Activated naive CD8-positive, alpha-beta T cell (primary cell): Measurements from ENCODE around the gene PDZK1.
"Not testable (repeated sequence)": the region's sequence is repeated elsewhere in the genome, so short reads cannot be mapped to it uniquely, and the experiment has no call there.

Experiments used
- H3K27ac Mint-ChIP-seq: one replicate; pipeline ENCODE4 v1.8.0; 2021; ENCODE audit warnings: mixed read lengths
- H3K27me3 Mint-ChIP-seq: one replicate; pipeline ENCODE4 v1.8.0; 2021; ENCODE audit warnings: mixed read lengths
- H3K36me3 Mint-ChIP-seq: one replicate; pipeline ENCODE4 v1.8.0; 2021; ENCODE audit warnings: mixed read lengths
- H3K4me1 Mint-ChIP-seq: one replicate; pipeline ENCODE4 v1.8.0; 2021; ENCODE audit warnings: low read depth, mixed read lengths
- H3K4me3 Mint-ChIP-seq: one replicate; pipeline ENCODE4 v1.8.0; 2021; ENCODE audit warnings: mild to moderate bottlenecking, mixed read lengths
- H3K9me3 Mint-ChIP-seq: one replicate; pipeline ENCODE4 v1.8.0; 2021; ENCODE audit warnings: low read depth, mixed read lengths

The PDZK1 gene

DNA sequence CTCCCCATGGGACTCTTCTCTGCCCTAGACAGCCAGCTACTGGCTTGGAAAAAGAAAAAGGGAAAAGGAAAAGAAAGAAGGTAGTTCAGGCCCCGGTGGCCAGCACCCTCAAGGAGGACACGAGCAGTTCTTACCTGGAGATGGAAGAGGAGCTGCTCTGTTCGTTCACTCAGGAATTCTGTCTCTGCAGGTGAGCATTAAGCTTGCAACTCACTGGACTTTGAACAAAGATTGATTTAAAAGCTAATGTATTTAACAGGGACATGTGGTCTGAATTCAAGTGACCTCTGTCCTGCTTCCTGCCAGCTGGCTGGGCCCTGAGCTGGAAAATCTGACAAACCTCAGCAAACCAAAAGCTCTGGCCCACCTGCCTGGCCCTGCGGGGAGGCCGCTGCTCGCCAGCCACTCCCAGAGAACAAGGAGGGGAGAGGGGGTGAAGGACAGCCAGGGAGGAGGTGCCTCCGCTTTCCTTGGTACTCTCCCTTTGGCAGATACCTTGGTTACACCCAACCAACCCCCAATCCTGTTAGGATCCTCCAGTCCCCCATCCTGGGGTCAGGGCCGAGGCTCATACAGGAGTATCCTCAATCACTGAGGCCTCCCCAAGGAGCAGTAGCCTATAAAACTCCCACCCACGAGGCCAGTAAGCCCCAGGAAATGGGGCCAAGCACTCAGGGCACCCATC is at the start of gene PDZK1:
Gene PDZK1, minus strand, starts transcription at position 186 of the 685 bp plus-strand sequence. CDS start 19,347 bp downstream, outside the sequence.
- no peaks in the 10 kb centered on the region for H3K36me3 Mint-ChIP-seq
- peak within 1 kb of the TSS; percentile 13 for H3K27ac Mint-ChIP-seq
- no peak within 1 kb of the TSS for H3K4me3 Mint-ChIP-seq
- no peaks in the 10 kb centered on the region for H3K4me1 Mint-ChIP-seq
- H3K27me3 Mint-ChIP-seq, result no peaks in the 10 kb centered on the region
- no peaks in the 10 kb centered on the region for H3K9me3 Mint-ChIP-seq

DNA sequence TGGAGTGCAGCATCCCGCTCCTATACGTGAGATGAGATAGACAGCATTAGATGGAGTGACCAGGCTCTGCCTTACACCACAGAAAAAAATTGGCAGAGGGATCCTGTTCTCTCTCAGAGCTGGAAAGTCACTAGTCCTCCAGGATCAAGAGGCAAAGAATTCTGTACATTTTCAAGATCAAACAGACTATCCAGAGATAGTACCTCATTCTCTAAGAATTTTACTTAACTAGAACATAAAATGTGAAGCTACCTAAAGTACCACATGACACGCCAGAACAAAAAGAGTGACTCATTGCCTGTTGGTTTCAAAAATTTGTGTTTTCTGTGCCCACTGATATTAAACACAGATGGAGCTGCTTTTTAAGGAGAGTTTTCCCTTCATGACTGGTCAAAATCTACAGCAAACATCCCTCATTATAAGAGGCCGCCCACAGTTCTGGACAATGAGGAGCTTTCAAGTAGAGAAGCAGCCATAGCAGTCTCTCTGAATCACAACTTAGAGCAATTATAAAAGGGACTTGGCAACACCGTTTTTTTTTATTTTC is 44.4 kb upstream of the PDZK1 start:
- H3K27ac Mint-ChIP-seq, result no peak overlapping the region
- peaks cover 10% of the 10 kb centered on the region for H3K36me3 Mint-ChIP-seq
- H3K4me3 Mint-ChIP-seq, result no peak overlapping the region
- H3K9me3 Mint-ChIP-seq, result no peaks in the 10 kb centered on the region
- H3K4me1 Mint-ChIP-seq, result peaks cover 3% of the 10 kb centered on the region
- no peaks in the 10 kb centered on the region for H3K27me3 Mint-ChIP-seq

DNA sequence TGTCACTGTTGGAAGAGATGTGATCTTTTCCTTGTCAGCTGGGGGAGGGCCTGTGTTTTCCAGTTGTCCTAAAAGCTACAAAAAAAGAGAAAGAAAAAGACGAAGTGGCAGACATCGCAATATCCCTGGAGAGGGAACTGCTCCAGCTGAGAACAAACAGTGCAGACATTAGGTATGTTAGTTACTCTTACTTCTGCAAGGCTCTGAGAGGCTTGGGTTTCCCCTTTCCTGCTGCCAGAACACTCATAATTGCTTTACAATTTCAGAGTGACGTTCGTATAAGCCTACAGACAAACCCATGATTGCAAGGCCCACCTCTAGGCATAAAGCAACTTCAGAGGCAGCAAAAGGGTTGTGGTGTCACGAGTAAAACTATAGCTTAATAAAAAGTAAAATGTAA is 43.3 kb upstream of the PDZK1 start:
- Mint-ChIP-seq H3K9me3 (no peaks in the 10 kb centered on the region), H3K36me3 (peaks cover 10% of the 10 kb centered on the region), H3K27me3 (no peaks in the 10 kb centered on the region), H3K27ac (no peak overlapping the region), H3K4me1 (peaks cover 3% of the 10 kb centered on the region), H3K4me3 (no peak overlapping the region)

DNA sequence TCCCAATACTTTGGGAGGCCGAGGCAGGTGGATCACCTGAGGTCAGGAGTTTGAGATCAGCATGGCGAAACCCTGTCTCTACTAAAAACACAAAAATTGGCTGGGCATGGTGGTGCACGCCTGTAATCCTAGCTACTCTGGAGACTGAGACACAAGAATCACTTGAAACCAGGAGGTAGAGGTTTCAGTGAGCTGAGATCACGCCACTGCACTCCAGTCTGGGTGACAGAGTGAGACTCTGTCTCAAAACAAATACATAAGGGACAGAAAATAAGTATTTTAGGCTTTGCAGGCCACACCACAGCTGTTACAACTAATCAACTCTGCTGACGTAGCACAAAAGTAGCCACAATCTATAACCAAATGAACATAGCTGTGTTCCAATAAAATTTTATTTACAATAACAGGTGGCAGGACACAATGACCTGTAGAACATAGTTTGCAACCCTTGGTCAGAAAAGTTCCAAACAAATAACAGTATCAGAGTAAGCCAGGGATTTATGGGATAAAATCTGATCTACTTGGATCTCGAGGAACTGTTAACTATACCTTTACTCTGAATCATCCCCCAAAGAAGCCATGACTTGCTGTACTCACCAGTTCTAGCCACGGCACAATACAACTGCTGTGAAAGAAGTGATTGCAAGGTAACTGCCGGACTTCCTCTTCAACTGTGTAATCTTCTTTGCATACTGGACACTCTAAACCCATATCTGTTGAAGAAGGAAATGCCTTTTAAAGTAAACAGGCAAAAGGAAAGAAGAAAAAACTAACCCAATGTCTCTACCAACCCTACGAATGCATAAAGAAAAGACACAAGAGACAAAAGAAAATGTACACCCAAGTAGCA is 40.5 kb upstream of the PDZK1 start:
- Mint-ChIP-seq H3K36me3 (peaks cover 19% of the 10 kb centered on the region), H3K4me3 (no peak overlapping the region), H3K9me3 (no peaks in the 10 kb centered on the region), H3K27ac (no peak overlapping the region), H3K4me1 (no peaks in the 10 kb centered on the region), H3K27me3 (no peaks in the 10 kb centered on the region)

DNA sequence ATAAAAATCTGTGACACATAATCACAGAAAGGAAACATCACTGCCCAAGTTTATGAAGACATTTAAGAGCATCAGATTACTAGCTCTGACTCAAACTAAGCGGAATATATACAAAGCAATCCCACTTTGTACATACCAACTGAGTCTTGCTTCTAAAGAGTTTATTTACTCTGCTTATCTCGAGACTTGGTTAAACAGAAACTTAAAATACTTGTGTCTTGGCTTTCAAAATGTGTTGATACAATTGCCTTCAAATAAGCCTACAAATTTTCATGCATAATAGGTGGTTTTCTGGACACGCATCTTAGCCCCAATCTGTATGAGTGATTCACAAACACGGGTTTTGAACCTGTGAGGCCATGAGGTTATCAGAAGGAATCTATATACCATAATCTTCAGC is 33.1 kb upstream of the PDZK1 start:
- Mint-ChIP-seq H3K27me3 (no peaks in the 10 kb centered on the region), H3K9me3 (no peaks in the 10 kb centered on the region), H3K4me1 (no peaks in the 10 kb centered on the region), H3K36me3 (peaks cover 15% of the 10 kb centered on the region), H3K4me3 (no peak overlapping the region), H3K27ac (no peak overlapping the region)

DNA sequence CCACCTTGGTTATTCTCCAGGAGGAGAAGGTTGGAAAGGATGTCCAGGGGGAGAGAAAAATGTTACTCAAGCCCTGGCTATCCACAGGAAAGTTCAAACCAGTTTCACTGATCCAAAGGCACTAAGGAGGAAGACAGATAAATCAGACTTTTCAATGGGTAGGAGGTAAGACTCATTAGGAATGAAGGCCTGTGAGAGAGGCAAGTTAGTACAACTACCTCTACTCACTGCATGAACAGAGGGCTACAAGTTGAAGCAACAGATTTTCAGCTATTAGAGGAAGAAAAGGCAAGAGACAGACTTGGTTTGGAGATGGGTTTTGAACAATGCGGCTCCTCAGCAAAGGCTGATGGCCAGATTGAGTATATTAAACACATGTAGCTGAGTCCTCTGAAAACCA is 29.0 kb upstream of the PDZK1 start:
- Mint-ChIP-seq H3K9me3 (no peaks in the 10 kb centered on the region), H3K4me1 (no peaks in the 10 kb centered on the region), H3K27me3 (no peaks in the 10 kb centered on the region)

DNA sequence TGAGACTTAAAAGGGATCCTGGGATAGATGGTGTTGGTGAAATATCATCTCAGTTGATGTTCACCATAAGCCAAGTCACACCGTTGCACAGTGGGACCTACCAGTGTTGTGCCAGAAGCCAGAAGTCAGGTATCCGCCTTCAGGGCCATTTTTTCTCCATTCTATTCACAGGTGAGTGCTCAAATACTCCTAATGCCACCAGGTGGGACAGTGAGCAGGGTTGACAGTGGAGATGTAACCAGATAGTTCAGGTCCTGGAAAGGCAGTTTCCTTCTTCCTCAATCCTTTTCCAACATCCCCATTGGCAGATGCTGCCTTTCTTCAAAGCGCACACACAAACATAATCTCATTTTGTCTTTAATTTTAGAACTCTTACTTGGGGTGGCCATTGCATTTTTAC is 23.7 kb upstream of the PDZK1 start:
- H3K27ac Mint-ChIP-seq, result no peak overlapping the region
- H3K36me3 Mint-ChIP-seq, result peaks cover 2% of the 10 kb centered on the region
- no peak overlapping the region for H3K4me3 Mint-ChIP-seq

More for the DNA sequence above, 29.0 kb upstream of the PDZK1 start:
- Mint-ChIP-seq H3K36me3 (peaks cover 2% of the 10 kb centered on the region), H3K4me3 (no peak overlapping the region), H3K27ac (no peak overlapping the region)

DNA sequence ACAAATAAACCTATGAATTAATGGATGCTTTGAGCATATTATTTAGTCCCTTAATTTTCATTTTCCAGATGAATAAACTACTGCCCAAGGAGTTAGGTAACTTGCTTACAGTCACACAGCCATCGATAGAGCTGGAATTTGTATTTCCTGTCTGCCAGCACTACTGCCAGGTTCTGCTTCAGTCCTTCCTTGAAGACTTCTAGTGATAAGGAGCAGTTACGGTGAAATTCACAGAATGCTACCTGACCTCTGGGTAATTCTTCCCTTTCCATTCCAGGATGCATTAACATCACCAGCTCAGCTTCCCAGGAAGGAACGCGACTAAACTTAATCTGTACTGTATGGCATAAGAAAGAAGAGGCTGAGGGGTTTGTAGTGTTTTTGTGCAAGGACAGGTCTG is 23.3 kb upstream of the PDZK1 start:
- peaks cover 2% of the 10 kb centered on the region for H3K36me3 Mint-ChIP-seq
- no peaks in the 10 kb centered on the region for H3K27me3 Mint-ChIP-seq
- no peaks in the 10 kb centered on the region for H3K4me1 Mint-ChIP-seq
- H3K9me3 Mint-ChIP-seq, result no peaks in the 10 kb centered on the region
- no peak overlapping the region for H3K27ac Mint-ChIP-seq
- H3K4me3 Mint-ChIP-seq, result no peak overlapping the region

More for the DNA sequence above, 23.7 kb upstream of the PDZK1 start:
- no peaks in the 10 kb centered on the region for H3K27me3 Mint-ChIP-seq
- no peaks in the 10 kb centered on the region for H3K4me1 Mint-ChIP-seq
- H3K9me3 Mint-ChIP-seq, result no peaks in the 10 kb centered on the region

DNA sequence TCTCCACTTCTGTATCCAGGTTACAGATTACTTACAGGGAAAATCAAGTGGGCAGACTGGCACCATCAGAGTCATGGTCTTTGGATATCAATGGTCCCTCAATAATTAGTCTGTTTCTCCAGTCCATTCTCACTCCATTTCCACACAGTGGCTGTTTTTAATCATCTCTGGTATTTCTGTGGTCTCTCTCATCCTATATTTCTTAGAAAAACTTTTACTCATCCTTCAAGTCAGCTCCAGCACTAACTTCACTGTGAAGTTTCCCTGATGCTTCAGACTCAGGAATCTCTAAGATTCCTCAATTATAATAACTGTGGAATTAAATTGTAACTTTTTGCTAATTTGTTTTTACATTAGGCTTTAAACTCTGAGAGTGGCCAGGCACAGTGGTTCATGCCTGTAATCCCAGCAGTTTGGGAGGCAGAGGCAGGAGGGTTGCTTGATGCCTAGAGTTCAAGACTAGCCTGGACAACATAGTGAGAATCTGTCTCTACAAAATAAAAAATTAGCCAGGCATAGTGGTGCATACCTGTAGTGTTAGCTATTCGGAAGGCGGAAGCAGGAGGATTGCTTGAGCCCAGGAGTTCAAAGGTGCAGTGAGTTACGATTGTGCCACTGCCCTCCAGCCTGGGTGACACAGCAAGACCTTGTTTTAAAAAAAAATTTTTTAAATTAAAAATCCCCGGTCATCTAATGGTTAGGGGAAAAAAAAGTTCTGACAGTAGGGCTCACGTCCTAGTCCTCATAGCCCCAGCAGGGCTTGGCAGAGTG is 22.7 kb upstream of the PDZK1 start:
- no peaks in the 10 kb centered on the region for H3K27me3 Mint-ChIP-seq
- H3K27ac Mint-ChIP-seq, result no peak overlapping the region
- no peaks in the 10 kb centered on the region for H3K4me1 Mint-ChIP-seq
- no peaks in the 10 kb centered on the region for H3K9me3 Mint-ChIP-seq
- peaks cover 2% of the 10 kb centered on the region for H3K36me3 Mint-ChIP-seq
- H3K4me3 Mint-ChIP-seq, result no peak overlapping the region

DNA sequence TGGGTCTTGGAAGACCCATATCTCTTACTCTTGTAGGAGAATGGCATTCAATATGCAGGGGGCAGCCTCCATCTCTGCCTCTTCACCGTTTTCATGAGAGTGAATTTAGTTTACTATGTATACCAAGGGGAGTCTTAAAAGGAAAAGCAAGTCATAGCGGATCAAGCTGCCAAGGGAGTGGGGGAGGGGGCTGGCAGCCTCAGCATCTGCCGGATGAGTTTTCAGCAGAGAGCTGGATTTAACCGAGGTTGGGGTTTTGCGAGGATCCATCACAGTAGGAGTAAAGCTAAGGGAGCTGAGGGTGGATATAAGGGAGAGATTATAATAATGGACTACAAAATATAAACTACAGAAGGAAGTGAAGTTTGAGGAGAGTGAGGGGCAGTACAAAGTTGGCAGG is 22.0 kb upstream of the PDZK1 start:
- Mint-ChIP-seq H3K4me1 (no peaks in the 10 kb centered on the region), H3K9me3 (no peaks in the 10 kb centered on the region), H3K27me3 (no peaks in the 10 kb centered on the region), H3K36me3 (peaks cover 2% of the 10 kb centered on the region), H3K27ac (no peak overlapping the region), H3K4me3 (no peak overlapping the region)

DNA sequence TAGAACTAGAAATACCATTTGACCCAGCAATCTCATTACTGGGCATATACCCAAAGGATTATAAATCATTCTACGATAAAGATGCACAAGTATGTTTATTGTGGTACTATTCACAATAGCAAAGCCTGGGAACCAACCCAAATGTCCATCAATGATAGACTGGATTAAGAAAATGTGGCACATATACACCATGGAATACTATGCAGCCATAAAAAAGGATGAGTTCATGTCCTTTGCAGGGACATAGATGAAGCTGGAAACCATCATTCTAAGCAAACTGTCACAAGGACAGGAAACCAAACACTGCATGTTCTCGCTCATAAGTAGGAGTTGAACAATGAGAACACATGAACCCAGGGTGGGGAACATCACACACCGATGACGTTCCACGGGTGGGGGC is 19.0 kb upstream of the PDZK1 start:
- H3K36me3 Mint-ChIP-seq, H3K9me3 Mint-ChIP-seq, H3K27ac Mint-ChIP-seq, H3K4me3 Mint-ChIP-seq, H3K4me1 Mint-ChIP-seq: not testable (repeated sequence)
- peaks cover 11% of the 10 kb centered on the region for H3K27me3 Mint-ChIP-seq

DNA sequence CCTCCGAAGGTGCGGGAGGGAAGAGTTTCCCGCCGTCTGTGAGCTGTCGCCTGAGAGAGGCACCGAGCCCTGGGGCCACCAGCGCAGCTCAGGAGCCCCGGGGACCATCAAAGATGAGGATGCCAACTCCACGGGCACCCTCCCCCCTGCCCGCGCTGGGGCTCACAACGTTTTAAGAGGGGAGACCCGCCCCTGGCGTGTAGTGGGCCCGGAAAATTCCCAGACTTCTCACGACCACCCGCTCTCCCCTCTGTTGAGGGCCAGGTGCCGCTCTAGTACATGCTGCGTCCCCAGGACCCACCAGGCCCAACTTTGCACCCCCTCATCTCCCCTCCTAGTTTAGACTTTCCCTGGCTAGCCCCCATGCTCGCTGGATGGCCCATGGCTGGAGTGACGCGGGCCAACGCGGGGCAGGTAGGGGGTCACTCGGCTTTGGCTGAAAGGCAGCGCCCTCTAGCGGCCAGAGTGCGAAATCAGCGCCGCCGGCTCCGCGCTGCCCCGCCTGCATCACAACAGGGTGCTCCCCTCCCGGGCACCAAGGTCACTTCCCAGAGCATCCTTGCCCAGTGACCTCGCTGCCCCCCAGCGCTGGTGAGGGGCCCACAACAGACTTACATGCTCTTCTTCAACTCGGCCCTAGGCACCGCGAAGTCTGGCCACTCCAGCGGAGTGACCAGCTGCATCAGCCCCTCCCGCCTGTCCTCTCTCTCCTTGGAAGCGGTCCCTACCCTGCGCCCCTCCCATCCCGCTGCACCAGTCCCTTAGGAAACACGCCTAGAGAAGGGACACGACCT is 13.9 kb upstream of the PDZK1 start:
- Mint-ChIP-seq H3K27ac (peak overlapping the region; percentile 22), H3K4me1 (peaks cover 26% of the 10 kb centered on the region), H3K4me3 (peak overlapping the region; percentile 78), H3K36me3 (no peaks in the 10 kb centered on the region), H3K9me3 (no peaks in the 10 kb centered on the region), H3K27me3 (peaks cover 13% of the 10 kb centered on the region)

DNA sequence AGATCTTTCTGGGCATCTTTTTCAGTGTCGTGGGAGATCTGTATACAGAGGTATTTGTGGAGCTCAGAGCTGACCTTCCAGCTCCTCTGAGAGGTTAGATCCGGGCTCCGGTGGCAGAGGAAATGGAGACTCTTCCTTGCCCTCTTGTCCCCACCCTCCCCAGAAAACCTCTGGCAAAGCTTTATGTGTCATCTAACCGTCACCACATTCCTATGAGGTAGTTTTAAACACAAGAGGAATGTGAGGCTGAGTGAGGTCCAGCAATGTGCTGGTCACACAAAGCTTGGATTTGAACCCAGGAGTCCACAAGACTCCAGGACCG is 13.3 kb upstream of the PDZK1 start:
- H3K36me3 Mint-ChIP-seq, result no peaks in the 10 kb centered on the region
- H3K9me3 Mint-ChIP-seq, result no peaks in the 10 kb centered on the region
- H3K27ac Mint-ChIP-seq, result no peak overlapping the region
- peaks cover 26% of the 10 kb centered on the region for H3K4me1 Mint-ChIP-seq
- peaks cover 13% of the 10 kb centered on the region for H3K27me3 Mint-ChIP-seq
- peak overlapping the region; percentile 78 for H3K4me3 Mint-ChIP-seq
